Esophagus muscularis mucosa (tissue), 4 donors: Measurements from ENCODE around the gene ABHD17A. TPM values are rescaled to one million over a fixed set of nuclear protein-coding genes. Genes with fewer than 3 reads are reported as not detected.

ENCODE experiments used
- DNase-seq: peaks from one replicate; pipeline ENCODE4 v3.0.0-alpha.2; 2017; ENCODE audit errors: extremely low spot score
- H3K27ac ChIP-seq, 4 donors: fragments of 200-600 bp; sonication (generic); replicated peaks in 1 of 4; 1 replicate in 3 of 4; 2 replicates in 1 of 4; pipeline ENCODE4 v1.5.1; 2016 to 2019; ENCODE audit warnings: mild to moderate bottlenecking in 1 of 4
- H3K27me3 ChIP-seq, 4 donors: fragments of 200-600 bp; sonication (generic); one replicate each; pipeline versions ENCODE4 v1.5.1 to v1.6.0; 2016 to 2019
- H3K36me3 ChIP-seq, 4 donors: fragments of 200-600 bp; sonication (generic); one replicate each; pipeline ENCODE4 v1.5.1; 2016 to 2019
- H3K4me1 ChIP-seq, 4 donors: fragments of 200-600 bp; sonication (generic); one replicate each; pipeline ENCODE4 v1.5.1; 2016 to 2019
- H3K4me3 ChIP-seq, 4 donors: fragments of 200-600 bp; sonication (generic); 1 replicate in 2 of 4; 2 replicates in 2 of 4; pipeline ENCODE4 v1.5.1; 2016 to 2019; ENCODE audit warnings: mild to moderate bottlenecking in 4 of 4, moderate library complexity in 1 of 4
- H3K9me3 ChIP-seq, 4 donors: fragments of 200-600 bp; sonication (generic); 1 replicate in 3 of 4; 2 replicates in 1 of 4; pipeline ENCODE4 v1.5.1; 2016 to 2019
- EP300 ChIP-seq: sonication (generic); formaldehyde crosslinking; IDR thresholded peaks from one replicate; pipeline ENCODE4 v1.6.1; 2017; ENCODE audit warnings: antibody characterized with exemption
- POLR2A ChIP-seq: fragments of 450-650 bp; IDR thresholded peaks from one replicate; pipeline ENCODE4 v1.6.1; 2017; ENCODE audit warnings: antibody characterized with exemption, moderate library complexity, mild to moderate bottlenecking, low read depth
- POLR2AphosphoS5 ChIP-seq, 2 donors: sonication (generic); formaldehyde crosslinking; IDR thresholded peaks; one replicate each; pipeline ENCODE4 v1.6.1; 2017; ENCODE audit warnings: antibody characterized with exemption in 2 of 2
- WGBS: methylation state at CpG from one replicate; pipeline ENCODE4 v1.1.5; 2018; 5-methylcytosine and 5-hydroxymethylcytosine counted together
- intact Hi-C: fragments of 100-400 bp; cut with DNase I; formaldehyde crosslinking; loops from one replicate; pipeline ENCODE4 v1.15.1; 2023
- total RNA-seq, 4 donors: library from RNA; depleted of rRNA; stranded (reverse); fragments of >200 nt; gene quantifications; one replicate each; pipeline versions ENCODE4 v1.1.0 to v1.2.1, GENCODE V29; 2016
- TF ChIP-seq, protein P1 (sequence below), 3 experiments: fragments of 200-600 bp in 2 of 3; fragments of 450-650 bp in 1 of 3; sonication (generic) in 2 of 3; IDR thresholded peaks; one replicate each; pipeline ENCODE4 v1.5.1; 2017 to 2019; ENCODE audit warnings: antibody characterized with exemption in 3 of 3, mild to moderate bottlenecking in 2 of 3, moderate library complexity in 1 of 3

Gene ABHD17A
- total RNA-seq, 4 donors from 2014 or later = 89.7 to 125 (median 102) TPM

GRCh38 chr19:1917926-1918325 lies 32.6 kb upstream of the ABHD17A start:
- H3K9me3 ChIP-seq = no peaks in the 10 kb centered on the region
- peaks cover 44 to 92% (median 76%) of the 10 kb centered on the region in 4 donors for H3K36me3 ChIP-seq
- H3K27me3 ChIP-seq = no peaks in the 10 kb centered on the region
- WGBS = 94% methylated on average over 19 of the region's 25 CpGs
- H3K4me3 ChIP-seq = no peak overlapping the region
- H3K27ac ChIP-seq = no peak overlapping the region
- intact Hi-C loops = no loop called here
- peaks cover 0 to 7% (median 0%) of the 10 kb centered on the region in 4 donors for H3K4me1 ChIP-seq
- no peak for DNase-seq
- no peak for TF ChIP-seq POLR2A
- no peak for TF ChIP-seq EP300
- no peak for TF ChIP-seq POLR2AphosphoS5 (IDR thresholded peaks at IDR 0.05)
- TF ChIP-seq, protein P1, sequence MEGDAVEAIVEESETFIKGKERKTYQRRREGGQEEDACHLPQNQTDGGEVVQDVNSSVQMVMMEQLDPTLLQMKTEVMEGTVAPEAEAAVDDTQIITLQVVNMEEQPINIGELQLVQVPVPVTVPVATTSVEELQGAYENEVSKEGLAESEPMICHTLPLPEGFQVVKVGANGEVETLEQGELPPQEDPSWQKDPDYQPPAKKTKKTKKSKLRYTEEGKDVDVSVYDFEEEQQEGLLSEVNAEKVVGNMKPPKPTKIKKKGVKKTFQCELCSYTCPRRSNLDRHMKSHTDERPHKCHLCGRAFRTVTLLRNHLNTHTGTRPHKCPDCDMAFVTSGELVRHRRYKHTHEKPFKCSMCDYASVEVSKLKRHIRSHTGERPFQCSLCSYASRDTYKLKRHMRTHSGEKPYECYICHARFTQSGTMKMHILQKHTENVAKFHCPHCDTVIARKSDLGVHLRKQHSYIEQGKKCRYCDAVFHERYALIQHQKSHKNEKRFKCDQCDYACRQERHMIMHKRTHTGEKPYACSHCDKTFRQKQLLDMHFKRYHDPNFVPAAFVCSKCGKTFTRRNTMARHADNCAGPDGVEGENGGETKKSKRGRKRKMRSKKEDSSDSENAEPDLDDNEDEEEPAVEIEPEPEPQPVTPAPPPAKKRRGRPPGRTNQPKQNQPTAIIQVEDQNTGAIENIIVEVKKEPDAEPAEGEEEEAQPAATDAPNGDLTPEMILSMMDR (IDR thresholded peaks at IDR 0.05) = no peak

GRCh38 chr19:1917146-1917545 lies 31.9 kb upstream of the ABHD17A start:
- H3K9me3 ChIP-seq = no peaks in the 10 kb centered on the region
- TF ChIP-seq POLR2A = no peak
- TF ChIP-seq, protein P1 (IDR thresholded peaks at IDR 0.05) = no peak
- H3K36me3 ChIP-seq = peaks cover 47 to 92% (median 77%) of the 10 kb centered on the region in 4 donors
- H3K4me3 ChIP-seq = no peak overlapping the region
- WGBS = 79% methylated on average over 17 of the region's 17 CpGs
- no peak overlapping the region for H3K27ac ChIP-seq
- H3K27me3 ChIP-seq = no peaks in the 10 kb centered on the region
- peaks cover 0 to 7% (median 0%) of the 10 kb centered on the region in 4 donors for H3K4me1 ChIP-seq
- DNase-seq = no peak
- intact Hi-C loops = no loop called here

DNA sequence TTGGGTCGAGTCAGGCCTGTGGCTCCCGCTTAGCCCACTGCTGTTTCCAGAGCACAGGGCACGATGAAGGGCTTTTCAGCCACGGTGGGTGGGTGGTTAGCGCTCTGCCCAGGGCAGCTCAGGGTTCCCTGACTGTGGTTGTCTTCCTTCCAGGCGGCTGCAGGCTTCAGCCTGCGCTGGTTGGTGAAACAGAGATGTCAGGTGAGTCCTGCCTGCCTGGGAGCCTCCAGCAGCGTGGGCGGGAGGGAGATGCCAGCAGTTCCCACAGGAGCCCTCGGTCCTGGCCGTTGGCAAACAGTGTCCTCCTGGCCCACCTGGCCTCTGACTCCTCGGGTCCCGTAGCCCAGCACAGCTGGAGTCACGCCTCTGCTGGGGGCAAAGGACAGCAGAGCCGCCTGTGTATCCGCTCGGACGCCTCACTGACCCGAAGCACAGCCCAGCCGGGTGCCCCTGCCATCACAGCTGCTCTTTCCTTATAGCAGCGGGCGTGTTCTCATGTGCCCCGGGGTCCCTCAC lies 29.6 kb upstream of the ABHD17A start:
- Histone ChIP-seq H3K27me3 (no peaks in the 10 kb centered on the region), H3K4me3 (no peak overlapping the region), H3K36me3 (peaks cover 38 to 73% (median 59%) of the 10 kb centered on the region in 4 donors), H3K4me1 (peaks cover 0 to 10% (median 2%) of the 10 kb centered on the region in 4 donors), H3K9me3 (no peaks in the 10 kb centered on the region), H3K27ac (no peak overlapping the region)
- intact Hi-C loops = no loop called here
- 93% methylated on average over 20 of the region's 23 CpGs for WGBS
- no peak for TF ChIP-seq POLR2AphosphoS5 (IDR thresholded peaks at IDR 0.05)
- TF ChIP-seq, protein P1 (IDR thresholded peaks at IDR 0.05) = no peak
- TF ChIP-seq EP300 = no peak
- no peak for TF ChIP-seq POLR2A
- no peak for DNase-seq

- intact Hi-C loops = no loop called here
- Histone ChIP-seq H3K27me3 (no peaks in the 10 kb centered on the region), H3K36me3 (peaks cover 29 to 64% (median 51%) of the 10 kb centered on the region in 4 donors), H3K4me3 (no peak overlapping the region), H3K9me3 (no peaks in the 10 kb centered on the region), H3K27ac (no peak overlapping the region), H3K4me1 (peaks cover 4 to 19% (median 11%) of the 10 kb centered on the region in 4 donors)
- WGBS = 87% methylated on average over 20 of the region's 23 CpGs
- TF ChIP-seq, protein P1 (IDR thresholded peaks at IDR 0.05) = no peak
- TF ChIP-seq EP300 (no peak), POLR2AphosphoS5 (IDR thresholded peaks at IDR 0.05) (no peak), POLR2A (no peak)
- DNase-seq = no peak
Measured at GRCh38 chr19:1913781-1914577, 28.7 kb upstream of the ABHD17A start.
